Right lobe of liver (tissue), 6 donors: ENCODE measurements around the gene ASIC4. TPM values are rescaled to one million over a fixed set of nuclear protein-coding genes. Genes with fewer than 3 reads are reported as not detected.

Source experiments
- ATAC-seq, 4 donors: fragments of 200-7000 bp; cut with Tn5 transposase; one replicate each; pipeline ENCODE4 v1.9.1; 2020; ENCODE audit warnings: mild to moderate bottlenecking in 4 of 4, moderate library complexity in 4 of 4
- DNase-seq, 3 donors: peaks; one replicate each; pipeline ENCODE4 v3.0.0-alpha.2; 2020
- H3K27ac ChIP-seq, 3 donors: fragments of 200-600 bp; one replicate each; pipeline ENCODE4 v1.8.0; 2022
- H3K27me3 ChIP-seq, 2 donors: fragments of 200-600 bp; one replicate each; pipeline ENCODE4 v1.8.0; 2022
- H3K36me3 ChIP-seq, 4 donors: fragments of 200-600 bp; sonication (generic) in 1 of 4; one replicate each; pipeline versions ENCODE4 v1.5.1 to v1.8.0; 2017 to 2022; ENCODE audit warnings: control low read depth in 1 of 4
- H3K4me1 ChIP-seq, 4 donors: fragments of 200-600 bp; sonication (generic) in 1 of 4; one replicate each; pipeline versions ENCODE4 v1.5.1 to v1.8.0; 2017 to 2022; ENCODE audit warnings: control low read depth in 1 of 4
- H3K4me3 ChIP-seq, 3 donors: fragments of 200-600 bp; one replicate each; pipeline ENCODE4 v1.8.0; 2022
- H3K9me3 ChIP-seq, 4 donors: fragments of 200-600 bp; sonication (generic) in 1 of 4; one replicate each; pipeline versions ENCODE4 v1.5.1 to v1.8.0; 2017 to 2022; ENCODE audit warnings: control low read depth in 1 of 4
- POLR2A ChIP-seq: fragments of 450-650 bp; IDR thresholded peaks from one replicate; pipeline ENCODE4 v1.6.1; 2017; ENCODE audit warnings: antibody characterized with exemption, mild to moderate bottlenecking
- WGBS: methylation state at CpG from one replicate; pipeline ENCODE4 v1.1.6; 2018; ENCODE audit warnings: low coverage, low lambda C conversion rate; ENCODE audit not compliant: insufficient coverage; ENCODE audit errors: missing lambda C conversion rate; 5-methylcytosine and 5-hydroxymethylcytosine counted together
- intact Hi-C, 2 donors: fragments of 100-400 bp; cut with DNase I; formaldehyde crosslinking; loops; one replicate each; pipeline versions ENCODE4 v1.11.2 to v1.14.1; 2022
- total RNA-seq, 6 experiments: library from RNA; depleted of rRNA in 2 of 6; stranded (reverse); fragments of >200 nt in 2 of 6; fragmentation: NEBNext Ultra II Directional in 3 of 6; extraction: Animal tissue kit (Norgen Biotek cat#: 25700) in 3 of 6; gene quantifications; one replicate each; pipeline versions ENCODE4 v1.1.0 to v1.2.4, GENCODE V29; 2016 to 2023
- TF ChIP-seq, protein P1 (sequence below), 4 donors: fragments of 200-600 bp in 3 of 4; fragments of 450-650 bp in 1 of 4; IDR thresholded peaks; one replicate each; pipeline versions ENCODE4 v1.5.1 to v1.8.0; 2016 to 2022; ENCODE audit warnings: antibody characterized with exemption in 4 of 4, mild to moderate bottlenecking in 2 of 4
- donor health status: DM: no; HTN: yes; CAD: no.
- donor health status: DM: no; HTN: no; CAD: no.
- donor health status: DM: no; HTN: no; CAD: no.
- donor health status: DM: no; HTN: yes; CAD: no.
- donor health status: DM: no; HTN: yes; CAD: no.

ASIC4 gene
- total RNA-seq, 6 experiments from 2014 or later, result not detected

DNA sequence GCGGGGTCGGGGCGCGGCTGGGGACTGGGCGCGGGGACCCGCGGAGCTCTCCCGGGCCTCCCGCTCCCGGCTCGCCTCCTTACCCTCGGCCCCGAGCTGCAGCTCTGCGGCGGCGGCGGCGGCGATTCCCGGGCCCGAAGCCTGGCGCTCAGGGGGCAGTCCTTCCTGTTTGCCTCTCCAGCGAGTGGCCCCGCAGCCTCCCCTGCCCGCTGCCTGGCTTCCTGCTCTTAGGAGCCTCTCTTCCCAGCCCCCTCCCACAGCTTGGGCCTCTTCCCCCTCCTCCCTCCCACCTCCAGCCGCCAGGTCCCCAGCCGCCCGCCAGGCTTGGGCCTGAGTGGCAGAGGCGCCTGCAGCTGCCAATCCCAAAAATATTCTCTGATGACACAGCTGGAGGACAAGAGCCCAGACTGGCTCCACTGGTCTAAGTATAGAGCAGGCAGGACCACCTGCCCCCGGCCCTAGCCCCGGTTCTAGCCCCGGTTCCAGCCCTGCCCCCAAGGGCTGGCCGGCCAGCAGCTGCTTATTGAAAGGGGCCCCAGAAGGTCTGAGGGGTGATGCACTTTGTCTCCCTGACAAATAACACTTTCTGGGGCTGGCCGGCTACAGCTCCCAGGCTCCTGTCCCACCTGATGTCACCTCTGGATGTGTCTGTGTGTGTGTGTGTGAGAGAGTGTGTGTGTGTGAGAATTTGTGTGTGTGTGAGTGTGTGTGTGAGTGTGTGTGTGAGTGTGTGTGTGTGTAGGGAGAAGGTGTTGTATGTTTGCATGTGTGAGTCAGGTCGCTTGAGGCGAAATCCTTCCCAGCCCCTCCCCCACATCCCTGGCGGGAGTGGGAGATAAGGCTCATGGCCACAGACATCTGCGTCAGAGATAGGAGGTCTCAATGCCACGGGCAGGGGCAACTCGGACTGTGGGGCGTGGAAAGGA, 57.3 kb downstream of the ASIC4 start, which contains the start of gene OBSL1:
Gene OBSL1 (minus strand): TSS at position 229 of the 926 bp plus-strand sequence. CDS start 307 bp downstream, outside the sequence.
- 21% methylated on average over 12 of the region's 42 CpGs for WGBS
- Histone ChIP-seq H3K36me3 (no peaks in the 10 kb centered on the region), H3K9me3 (no peaks in the 10 kb centered on the region), H3K27me3 (no peaks in the 10 kb centered on the region), H3K4me1 (peaks cover 0 to 5% (median 1%) of the 10 kb centered on the region in 4 donors), H3K27ac (peak within 1 kb of the TSS; percentile 51 to 57 (median 52)), H3K4me3 (peak within 1 kb of the TSS; percentile 60 to 76 (median 60))
- ATAC-seq (peak; percentile 77 to 86 (median 81)), DNase-seq (peak in 2 of 3 donors; percentile 68 to 70)
- intact Hi-C loops, result no loop called here
- TF ChIP-seq, protein P1, sequence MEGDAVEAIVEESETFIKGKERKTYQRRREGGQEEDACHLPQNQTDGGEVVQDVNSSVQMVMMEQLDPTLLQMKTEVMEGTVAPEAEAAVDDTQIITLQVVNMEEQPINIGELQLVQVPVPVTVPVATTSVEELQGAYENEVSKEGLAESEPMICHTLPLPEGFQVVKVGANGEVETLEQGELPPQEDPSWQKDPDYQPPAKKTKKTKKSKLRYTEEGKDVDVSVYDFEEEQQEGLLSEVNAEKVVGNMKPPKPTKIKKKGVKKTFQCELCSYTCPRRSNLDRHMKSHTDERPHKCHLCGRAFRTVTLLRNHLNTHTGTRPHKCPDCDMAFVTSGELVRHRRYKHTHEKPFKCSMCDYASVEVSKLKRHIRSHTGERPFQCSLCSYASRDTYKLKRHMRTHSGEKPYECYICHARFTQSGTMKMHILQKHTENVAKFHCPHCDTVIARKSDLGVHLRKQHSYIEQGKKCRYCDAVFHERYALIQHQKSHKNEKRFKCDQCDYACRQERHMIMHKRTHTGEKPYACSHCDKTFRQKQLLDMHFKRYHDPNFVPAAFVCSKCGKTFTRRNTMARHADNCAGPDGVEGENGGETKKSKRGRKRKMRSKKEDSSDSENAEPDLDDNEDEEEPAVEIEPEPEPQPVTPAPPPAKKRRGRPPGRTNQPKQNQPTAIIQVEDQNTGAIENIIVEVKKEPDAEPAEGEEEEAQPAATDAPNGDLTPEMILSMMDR (IDR thresholded peaks at IDR 0.05), result no peak
- TF ChIP-seq POLR2A, result no peak

- Histone ChIP-seq H3K27me3 (no peaks in the 10 kb centered on the region), H3K36me3 (no peaks in the 10 kb centered on the region), H3K27ac (peak within 1 kb of the TSS; percentile 51 to 57 (median 52)), H3K4me3 (peak within 1 kb of the TSS; percentile 60 to 76 (median 60)), H3K9me3 (no peaks in the 10 kb centered on the region), H3K4me1 (peaks cover 0 to 5% (median 1%) of the 10 kb centered on the region in 4 donors)
- DNase-seq (no peak), ATAC-seq (no peak)
- TF ChIP-seq POLR2A, result no peak
- TF ChIP-seq, protein P1 (IDR thresholded peaks at IDR 0.05), result no peak
- intact Hi-C loops, result no loop called here
- 86% methylated on average over 10 of the region's 13 CpGs for WGBS
Observed at GRCh38 chr2:219572237-219573001, 58.1 kb downstream of the ASIC4 start, which contains the start of gene INHA. TSS of gene INHA (plus strand) at chr2:219572310. CDS start at chr2:219572375, 65 bp downstream.

- Histone ChIP-seq H3K4me3 (no peak overlapping the region), H3K36me3 (no peaks in the 10 kb centered on the region), H3K4me1 (peaks cover 0 to 5% (median 1%) of the 10 kb centered on the region in 4 donors), H3K27ac (no peak overlapping the region), H3K9me3 (no peaks in the 10 kb centered on the region), H3K27me3 (no peaks in the 10 kb centered on the region)
- ATAC-seq, result no peak
- intact Hi-C loops, result no loop called here
- no peak for DNase-seq
- TF ChIP-seq, protein P1 (IDR thresholded peaks at IDR 0.05), result no peak
- TF ChIP-seq POLR2A, result no peak
- WGBS, result 66% methylated on average over 5 of the region's 5 CpGs
Observed at GRCh38 chr2:219573166-219573565, 58.9 kb downstream of the ASIC4 start.

- Histone ChIP-seq H3K27ac (no peak overlapping the region), H3K36me3 (no peaks in the 10 kb centered on the region), H3K4me3 (no peak overlapping the region), H3K9me3 (no peaks in the 10 kb centered on the region), H3K4me1 (peaks cover 0 to 5% (median 1%) of the 10 kb centered on the region in 4 donors), H3K27me3 (no peaks in the 10 kb centered on the region)
- no peak for ATAC-seq
- no peak for DNase-seq
- intact Hi-C loops, result no loop called here
- WGBS, result 72% methylated on average over 4 of the region's 22 CpGs
- no peak for TF ChIP-seq POLR2A
- TF ChIP-seq, protein P1 (IDR thresholded peaks at IDR 0.05), result no peak
Observed at GRCh38 chr2:219574484-219575311, 60.4 kb downstream of the ASIC4 start.
